ENCODE measurements around the gene HOXC6. TPM values are rescaled to one million over a fixed set of nuclear protein-coding genes. Genes with fewer than 3 reads are reported as not detected.

HOXC6 gene
- total and polyA plus RNA-seq, 2 of the 8 experiments (the other 6 are each of a cell fraction or from before 2014, with no cell fraction given): not detected

DNA sequence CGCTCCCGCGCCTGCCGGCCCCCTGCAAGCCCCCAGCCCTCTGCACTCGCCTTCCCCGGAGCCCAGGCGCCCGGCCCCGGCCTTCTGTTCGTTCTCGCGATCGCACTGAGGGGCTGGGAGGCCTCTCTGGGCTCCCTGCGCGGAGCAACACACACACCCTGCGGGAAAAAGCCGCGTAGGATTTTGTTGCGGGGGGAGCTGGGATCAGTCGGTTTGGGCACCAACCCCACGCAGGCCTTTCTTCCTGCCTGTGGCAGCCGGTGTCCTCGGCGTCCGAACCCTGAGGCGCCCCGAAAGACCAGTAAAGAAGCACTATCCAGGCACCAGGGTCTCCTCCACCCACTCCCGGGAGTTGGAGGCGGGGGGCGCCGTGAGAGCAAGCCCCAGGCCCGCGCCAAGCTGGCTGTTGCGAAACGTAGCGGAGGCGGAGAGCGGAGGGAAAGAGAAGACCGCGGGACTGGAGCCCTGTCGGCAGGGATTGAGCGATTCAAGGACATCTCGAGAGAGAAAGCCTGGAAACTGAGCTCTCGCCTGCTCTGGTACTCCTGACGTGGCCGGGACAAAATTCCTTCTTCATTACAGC, 2.7 kb downstream of the HOXC6 start (continued):
- TF ChIP-seq, protein P1, sequence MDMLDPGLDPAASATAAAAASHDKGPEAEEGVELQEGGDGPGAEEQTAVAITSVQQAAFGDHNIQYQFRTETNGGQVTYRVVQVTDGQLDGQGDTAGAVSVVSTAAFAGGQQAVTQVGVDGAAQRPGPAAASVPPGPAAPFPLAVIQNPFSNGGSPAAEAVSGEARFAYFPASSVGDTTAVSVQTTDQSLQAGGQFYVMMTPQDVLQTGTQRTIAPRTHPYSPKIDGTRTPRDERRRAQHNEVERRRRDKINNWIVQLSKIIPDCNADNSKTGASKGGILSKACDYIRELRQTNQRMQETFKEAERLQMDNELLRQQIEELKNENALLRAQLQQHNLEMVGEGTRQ (IDR thresholded peaks at IDR 0.05; ENCODE audit: low read length): no peak
- TF ChIP-seq GABPA (IDR thresholded peaks at IDR 0.05; ENCODE audit: borderline replicate concordance, insufficient read depth, low read length): no peak
- no peak for TF ChIP-seq MAFK (IDR thresholded peaks at IDR 0.05; ENCODE audit: low read depth, low read length)
- TF ChIP-seq YY1 (IDR thresholded peaks at IDR 0.05; ENCODE audit: low read depth, low read length): no peak
- TF ChIP-seq CHD2 (IDR thresholded peaks at IDR 0.05; ENCODE audit: low read length): no peak
- no peak for TF ChIP-seq TBP (IDR thresholded peaks at IDR 0.05; ENCODE audit: low read depth, low read length)
- TF ChIP-seq, protein P2, sequence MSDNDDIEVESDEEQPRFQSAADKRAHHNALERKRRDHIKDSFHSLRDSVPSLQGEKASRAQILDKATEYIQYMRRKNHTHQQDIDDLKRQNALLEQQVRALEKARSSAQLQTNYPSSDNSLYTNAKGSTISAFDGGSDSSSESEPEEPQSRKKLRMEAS (IDR thresholded peaks at IDR 0.05): no peak
- TF ChIP-seq SUZ12 (IDR thresholded peaks at IDR 0.05; ENCODE audit: low read length): peak; percentile 99
- TF ChIP-seq, protein P3, sequence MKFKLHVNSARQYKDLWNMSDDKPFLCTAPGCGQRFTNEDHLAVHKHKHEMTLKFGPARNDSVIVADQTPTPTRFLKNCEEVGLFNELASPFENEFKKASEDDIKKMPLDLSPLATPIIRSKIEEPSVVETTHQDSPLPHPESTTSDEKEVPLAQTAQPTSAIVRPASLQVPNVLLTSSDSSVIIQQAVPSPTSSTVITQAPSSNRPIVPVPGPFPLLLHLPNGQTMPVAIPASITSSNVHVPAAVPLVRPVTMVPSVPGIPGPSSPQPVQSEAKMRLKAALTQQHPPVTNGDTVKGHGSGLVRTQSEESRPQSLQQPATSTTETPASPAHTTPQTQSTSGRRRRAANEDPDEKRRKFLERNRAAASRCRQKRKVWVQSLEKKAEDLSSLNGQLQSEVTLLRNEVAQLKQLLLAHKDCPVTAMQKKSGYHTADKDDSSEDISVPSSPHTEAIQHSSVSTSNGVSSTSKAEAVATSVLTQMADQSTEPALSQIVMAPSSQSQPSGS (IDR thresholded peaks at IDR 0.05; ENCODE audit: low read length): no peak
- no peak for TF ChIP-seq RFX5 (IDR thresholded peaks at IDR 0.05; ENCODE audit: borderline replicate concordance, low read depth, low read length)
- peak; percentile 83 for TF ChIP-seq CEBPB (IDR thresholded peaks at IDR 0.05; ENCODE audit: low read depth, low read length)
- TF ChIP-seq EZH2 (IDR thresholded peaks at IDR 0.05; ENCODE audit: low read depth, low read length, severe bottlenecking): peak; percentile 98
- no peak for TF ChIP-seq SIRT6 (IDR thresholded peaks at IDR 0.05; ENCODE audit: low read length)
- no peak for TF ChIP-seq SP4 (IDR thresholded peaks at IDR 0.05; ENCODE audit: low read length)
- TF ChIP-seq RNF2 (IDR thresholded peaks at IDR 0.05; ENCODE audit: borderline replicate concordance, low read depth, low read length, missing control alignments, poor library complexity, severe bottlenecking): peak; percentile 98
- no peak for TF ChIP-seq SAP30 (IDR thresholded peaks at IDR 0.05; ENCODE audit: insufficient read depth, insufficient replicate concordance, low read length)
- no peak for TF ChIP-seq TEAD4 (IDR thresholded peaks at IDR 0.05; ENCODE audit: low read depth, low read length)
- no peak for TF ChIP-seq GTF2F1 (IDR thresholded peaks at IDR 0.05; ENCODE audit: borderline replicate concordance, low read depth, low read length)
- TF ChIP-seq TAF7 (optimal IDR thresholded peaks at IDR 0.05; ENCODE audit: borderline replicate concordance, low read depth, low read length): no peak
- no peak for TF ChIP-seq BACH1 (IDR thresholded peaks at IDR 0.05; ENCODE audit: low read length)
- TF ChIP-seq RAD21 (IDR thresholded peaks at IDR 0.05 in 1 of 2, conservative IDR thresholded peaks at IDR 0.05 in 1 of 2; ENCODE audit: low read depth in 2 of 2, low read length in 2 of 2): no peak
- TF ChIP-seq CBX8 (IDR thresholded peaks at IDR 0.05; ENCODE audit: borderline replicate concordance, low read depth, low read length): peak; percentile 86; the same call in 1 of the 2 replicates

Measured in H1 (cell line).